T-helper 22 cell (primary cell): ENCODE measurements around the gene TMEM52.

Experiments
- DNase-seq: peaks from one replicate; pipeline ENCODE4 v3.0.0-alpha.2; 2020; ENCODE audit warnings: low read depth

Gene TMEM52

DNA sequence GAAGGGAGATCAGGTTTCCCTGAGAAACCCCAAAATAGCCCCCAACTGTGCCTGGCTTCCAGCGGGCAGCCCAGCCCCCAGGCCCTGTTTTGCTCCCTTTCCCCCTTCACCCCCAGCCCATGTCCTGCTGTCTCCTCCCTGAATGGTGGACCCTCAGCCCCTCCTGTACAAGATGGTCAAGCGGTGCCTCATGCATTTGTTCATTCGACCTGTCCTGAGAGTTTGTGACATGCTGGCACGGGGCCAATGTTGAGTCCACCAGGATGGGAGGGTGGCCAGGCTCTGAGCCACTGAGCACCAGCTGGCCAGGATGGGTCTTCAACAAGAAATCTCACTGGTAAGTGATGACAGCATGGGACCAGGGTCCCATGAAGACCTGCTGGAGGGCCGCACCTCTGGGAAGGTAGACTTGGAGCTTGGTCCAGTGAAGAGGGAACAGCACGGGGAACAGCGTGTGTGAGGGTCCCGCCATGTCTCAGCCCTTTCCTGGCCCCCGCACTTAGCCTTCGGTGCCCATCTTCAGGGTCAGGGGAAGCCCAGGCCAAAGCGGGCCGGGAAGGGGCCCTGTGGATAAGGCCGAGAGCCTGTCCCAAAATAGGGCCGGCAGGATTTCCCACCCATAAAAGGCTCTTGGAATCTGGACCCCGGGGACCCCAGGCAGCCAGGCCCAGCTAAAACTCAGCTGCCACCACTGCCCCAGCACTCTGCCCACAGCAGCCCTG is 3.9 kb downstream of the TMEM52 start, which contains the start of gene CALML6:
TSS of gene CALML6 (plus strand) at position 290 of the 722 bp plus-strand sequence. CDS start at position 311, 21 bp downstream.
- DNase-seq = no peak

- no peak for DNase-seq
These were observed 4.7 kb downstream of the TMEM52 start for GRCh38 chr1:1914101-1914970.

- DNase-seq = no peak
These were observed 7.6 kb downstream of the TMEM52 start for GRCh38 chr1:1911350-1912041.

DNA sequence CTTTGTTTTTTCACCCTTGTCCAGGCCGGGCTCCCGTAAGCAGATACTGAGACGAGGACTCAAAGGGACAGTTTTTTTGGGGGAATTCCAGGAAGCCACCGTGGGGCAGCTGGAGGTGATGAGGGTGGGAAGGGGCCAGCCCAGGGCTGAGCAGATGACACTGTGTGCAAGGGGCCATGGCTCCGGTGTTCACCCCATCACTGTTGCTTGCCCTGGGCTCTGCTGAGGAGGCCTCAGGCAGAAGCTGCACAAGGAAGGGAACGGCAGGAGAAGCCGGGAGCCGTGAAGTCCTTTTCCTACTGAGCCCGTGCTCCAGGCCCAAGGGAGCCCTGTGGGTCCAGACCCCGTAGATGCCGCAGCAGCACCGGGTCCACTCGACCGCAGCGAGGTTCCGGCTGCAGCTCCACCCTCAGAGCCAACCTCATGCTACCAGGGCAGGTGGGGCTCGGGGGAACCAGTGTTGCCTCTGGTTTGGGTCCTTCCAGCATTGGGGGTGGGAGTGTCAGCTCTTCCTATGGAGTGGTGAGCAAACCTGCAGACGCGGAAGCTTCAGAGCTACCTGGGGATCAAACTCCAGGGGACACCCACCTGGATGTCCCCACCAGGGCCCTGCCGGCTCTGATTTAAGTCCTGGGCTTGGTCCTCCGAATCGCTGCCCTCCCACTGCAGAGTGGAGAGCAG is 8.3 kb downstream of the TMEM52 start:
- DNase-seq = no peak

DNA sequence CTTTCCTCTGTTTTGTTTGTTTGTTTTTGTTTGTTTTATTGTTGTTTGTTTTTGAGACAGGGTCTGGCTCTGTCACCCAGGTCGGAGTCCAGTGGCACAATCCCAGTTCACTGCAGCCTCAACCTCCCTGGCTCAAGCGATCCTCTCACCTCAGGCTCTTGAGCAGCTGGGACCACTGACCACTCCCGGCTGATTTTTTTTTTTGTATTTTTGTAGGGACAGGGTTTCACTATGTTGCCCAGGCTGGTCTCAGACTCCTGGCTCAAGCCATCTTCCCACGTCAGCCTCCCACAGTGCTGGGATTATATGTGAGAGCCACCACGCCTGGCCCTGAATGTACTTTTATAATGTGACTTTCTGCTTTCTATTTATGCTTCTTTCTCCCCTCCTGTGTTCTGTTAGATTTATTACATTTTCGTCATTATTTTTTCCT is 9.0 kb downstream of the TMEM52 start:
- no peak for DNase-seq

DNA sequence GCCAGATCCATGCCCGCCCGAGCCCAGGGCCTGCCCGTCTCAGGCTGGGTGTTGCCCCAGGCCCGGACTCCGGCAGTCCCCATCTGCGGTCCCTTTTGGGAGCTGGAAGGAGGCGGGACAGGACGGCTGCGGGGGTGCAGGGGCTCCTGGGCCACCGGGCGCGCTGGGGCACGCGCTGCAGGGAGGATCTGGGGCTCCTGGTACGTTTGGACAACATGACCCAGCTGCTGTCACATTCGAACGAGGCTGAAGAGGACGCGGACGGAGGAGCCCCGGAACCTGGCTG is 10.6 kb downstream of the TMEM52 start:
- no peak for DNase-seq

- DNase-seq = no peak
These were observed 11.9 kb downstream of the TMEM52 start for GRCh38 chr1:1907098-1907736.

DNA sequence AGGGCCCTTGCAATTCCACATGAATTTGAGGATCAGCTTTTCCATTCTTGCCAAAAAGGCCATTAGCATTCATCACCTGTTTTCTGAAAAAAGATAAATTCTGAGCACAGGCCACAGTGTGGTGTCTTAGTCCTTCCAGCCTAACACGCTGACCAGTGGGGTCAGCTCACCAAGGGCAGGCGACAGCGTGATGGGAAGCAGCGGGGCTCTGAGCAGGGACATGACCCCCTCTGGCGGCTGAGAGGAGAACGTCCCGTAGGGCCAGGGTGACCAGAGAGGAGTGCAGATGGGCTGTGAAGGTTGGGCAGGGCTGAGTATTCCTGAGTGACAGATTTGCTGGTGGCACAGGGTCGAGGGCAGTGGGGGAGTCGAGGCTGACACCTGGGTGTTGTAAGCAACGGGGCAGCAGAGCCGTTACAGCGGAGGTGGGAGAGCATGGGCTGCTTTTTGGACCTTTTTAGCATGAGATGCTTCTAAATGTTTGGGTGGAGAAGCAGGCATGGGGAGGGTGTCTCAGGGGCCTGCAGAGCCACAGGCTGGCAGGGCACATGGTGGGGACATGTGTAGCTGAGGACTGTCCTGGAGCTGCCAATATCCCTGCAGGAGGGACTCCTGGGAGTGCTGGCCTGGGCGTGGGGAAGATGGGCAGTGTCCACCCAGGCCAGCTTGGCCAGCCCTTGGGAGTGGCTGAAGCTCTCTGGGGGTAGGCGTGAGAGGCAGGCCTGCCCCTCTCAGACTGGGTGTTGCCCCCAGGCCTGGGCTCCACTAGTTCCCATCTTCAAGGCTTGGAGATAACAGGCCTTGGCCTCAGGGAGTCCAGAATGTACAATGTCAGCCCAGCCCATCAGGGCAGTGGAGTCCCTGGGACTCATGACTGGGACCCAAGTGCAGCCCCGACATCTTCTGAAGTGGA is 12.6 kb downstream of the TMEM52 start:
- no peak for DNase-seq

- no peak for DNase-seq
These were observed 15.9 kb downstream of the TMEM52 start for GRCh38 chr1:1903224-1903623.

DNA sequence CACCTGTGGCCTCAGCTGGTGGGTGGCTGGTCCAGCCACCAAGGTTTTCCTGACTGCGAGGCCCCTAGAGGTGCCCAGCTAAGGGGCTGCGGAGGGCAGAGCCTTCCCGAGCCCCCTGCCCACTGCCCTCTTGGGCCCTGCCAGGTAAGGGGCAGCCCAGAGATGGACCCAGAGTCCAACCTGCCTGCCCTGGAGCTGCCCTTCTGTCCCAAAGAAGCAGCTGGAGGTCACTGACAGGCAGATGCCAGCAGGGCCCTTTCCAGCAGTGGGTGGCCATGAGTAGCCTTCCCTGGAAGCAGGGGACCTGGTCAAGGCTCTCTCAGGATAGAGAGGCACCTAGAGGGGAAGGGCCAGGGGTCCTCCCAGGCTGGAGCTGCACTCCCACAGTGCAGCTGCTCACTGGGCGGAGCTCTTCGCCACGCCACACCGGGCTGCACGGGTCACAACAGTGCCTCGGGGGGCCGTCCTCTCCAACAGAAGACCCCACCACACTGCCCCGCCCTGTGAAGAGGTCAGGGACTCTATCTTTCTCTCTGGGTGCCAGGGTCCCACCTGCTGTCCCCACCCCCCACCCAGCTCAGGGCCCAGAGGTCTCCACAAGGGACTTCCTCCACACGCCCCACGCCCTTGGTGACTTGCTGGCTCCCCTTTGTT is 17.3 kb downstream of the TMEM52 start:
- DNase-seq = no peak

DNA sequence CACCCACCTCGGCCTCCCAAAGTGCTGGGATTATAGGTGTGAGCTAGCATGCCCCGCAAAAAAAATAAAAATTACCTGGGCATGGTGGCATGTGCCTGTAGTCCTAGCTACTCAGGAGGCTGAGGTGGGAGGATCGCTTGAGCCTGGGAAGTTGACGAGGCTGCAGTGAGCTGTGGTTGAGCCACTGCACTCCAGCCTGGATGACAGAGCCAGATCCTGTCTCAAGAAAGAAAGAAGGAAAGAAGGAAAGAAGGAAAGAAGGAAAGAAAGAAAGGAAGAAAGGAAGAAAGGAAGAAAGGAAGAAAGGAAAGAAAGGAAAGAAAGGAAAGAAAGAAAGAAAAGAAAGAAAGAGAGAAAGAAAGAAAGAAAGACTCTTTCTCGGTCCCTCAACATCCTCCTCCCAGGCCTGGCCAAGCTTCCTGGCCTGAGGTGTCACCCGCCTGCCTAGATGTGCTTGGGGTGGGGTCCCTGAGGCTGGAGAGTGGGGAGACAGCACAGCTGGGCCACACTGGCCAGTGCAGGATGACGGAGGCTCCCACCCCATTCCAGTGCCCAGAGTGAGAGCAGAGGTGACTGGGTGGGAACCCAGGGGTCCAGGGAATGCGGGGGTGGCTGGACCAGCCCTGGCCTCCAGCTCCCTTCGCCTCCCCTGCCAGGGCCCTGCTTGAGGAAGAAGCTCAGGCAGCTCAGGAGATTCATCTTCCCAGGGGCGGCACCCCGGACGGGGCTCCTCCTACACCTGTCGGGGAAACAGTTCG is 18.0 kb downstream of the TMEM52 start:
- no peak for DNase-seq

GRCh38 chr1:1899967-1900327 is 19.1 kb downstream of the TMEM52 start:
- DNase-seq = no peak

DNA sequence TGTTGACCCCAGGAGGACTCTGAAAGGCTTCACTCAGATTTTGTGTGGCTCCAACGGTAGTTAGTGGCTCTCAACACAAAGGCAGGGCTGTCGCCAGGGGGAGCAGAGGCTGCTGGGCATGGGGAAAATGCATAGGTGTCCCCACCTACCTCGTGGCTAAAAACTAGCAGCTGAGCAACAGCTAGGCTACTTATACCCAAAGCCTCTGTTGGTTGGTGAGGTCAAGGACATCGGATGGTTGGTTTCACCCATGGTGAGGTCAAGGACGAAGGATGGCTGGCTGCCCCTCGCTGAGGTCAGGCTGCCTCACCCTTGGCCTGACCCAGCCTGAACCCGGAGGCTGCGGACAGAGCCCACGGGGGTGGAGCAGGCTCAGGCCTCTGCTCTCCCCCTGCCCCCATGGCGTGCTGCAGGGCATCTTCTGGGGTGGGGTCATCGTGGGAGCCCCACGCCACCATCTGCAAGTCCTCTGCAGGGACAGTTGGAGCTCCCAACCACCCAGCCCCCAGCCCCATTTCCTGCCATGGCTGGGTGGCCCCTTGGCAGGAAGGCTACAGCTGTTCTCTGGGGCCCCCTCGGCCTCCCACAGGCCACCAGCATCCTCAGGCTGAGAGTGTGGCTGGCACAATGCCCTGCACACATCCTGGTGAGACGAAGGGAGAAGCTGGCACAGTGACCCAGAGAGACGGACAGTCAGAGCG is 19.7 kb downstream of the TMEM52 start:
- DNase-seq = no peak

DNA sequence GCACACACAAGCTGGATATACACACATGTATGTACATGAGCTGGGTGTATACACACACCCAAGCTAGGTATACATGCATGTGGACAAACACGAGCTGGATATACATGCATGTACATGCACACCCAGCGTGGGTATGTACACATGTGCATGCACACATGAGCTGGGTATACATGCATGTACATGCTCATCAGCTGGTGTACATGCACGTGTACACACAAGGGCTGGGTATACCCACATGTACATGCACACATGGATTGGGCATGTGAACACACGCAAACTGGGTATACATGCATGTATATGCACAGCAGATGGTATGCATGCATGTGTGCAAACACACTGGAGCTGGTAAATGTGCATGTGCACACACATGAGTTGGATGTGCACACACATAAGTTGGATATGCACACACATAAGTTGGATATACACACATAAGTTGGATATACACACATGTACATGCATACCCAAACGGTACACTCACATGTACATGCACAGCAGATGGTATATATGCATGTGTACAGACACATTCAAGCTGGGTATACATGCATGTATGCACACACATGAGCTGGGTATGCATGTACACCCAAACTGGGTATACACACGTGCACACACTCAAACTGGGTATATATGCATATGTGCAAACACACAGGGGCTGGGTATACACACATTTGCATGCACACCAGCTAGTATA is 20.7 kb downstream of the TMEM52 start:
- no peak for DNase-seq

GRCh38 chr1:1895456-1896336 is 23.4 kb downstream of the TMEM52 start:
- DNase-seq = no peak

DNA sequence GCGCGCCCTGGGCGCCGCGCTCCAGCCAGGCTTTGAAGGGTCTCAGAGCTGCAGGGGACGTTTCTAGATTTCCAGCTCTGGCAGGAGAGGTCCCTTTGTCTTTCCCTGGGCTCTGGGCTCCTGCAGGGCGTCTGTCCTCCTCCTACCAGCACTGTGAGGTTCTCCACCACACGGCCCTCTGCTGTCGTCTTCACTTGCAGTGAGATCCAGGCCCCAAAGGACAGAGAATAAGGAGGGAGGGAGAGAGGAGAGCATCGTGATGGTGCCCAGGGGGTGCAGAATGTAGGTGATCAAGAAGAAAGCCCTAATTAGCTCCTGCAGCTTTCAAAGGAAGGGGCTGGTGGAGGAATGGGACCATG is 24.0 kb downstream of the TMEM52 start:
- no peak for DNase-seq

- no peak for DNase-seq
These were observed 24.6 kb downstream of the TMEM52 start for GRCh38 chr1:1894354-1895059.
